ENCODE measurements around the gene C1orf159.

DNA sequence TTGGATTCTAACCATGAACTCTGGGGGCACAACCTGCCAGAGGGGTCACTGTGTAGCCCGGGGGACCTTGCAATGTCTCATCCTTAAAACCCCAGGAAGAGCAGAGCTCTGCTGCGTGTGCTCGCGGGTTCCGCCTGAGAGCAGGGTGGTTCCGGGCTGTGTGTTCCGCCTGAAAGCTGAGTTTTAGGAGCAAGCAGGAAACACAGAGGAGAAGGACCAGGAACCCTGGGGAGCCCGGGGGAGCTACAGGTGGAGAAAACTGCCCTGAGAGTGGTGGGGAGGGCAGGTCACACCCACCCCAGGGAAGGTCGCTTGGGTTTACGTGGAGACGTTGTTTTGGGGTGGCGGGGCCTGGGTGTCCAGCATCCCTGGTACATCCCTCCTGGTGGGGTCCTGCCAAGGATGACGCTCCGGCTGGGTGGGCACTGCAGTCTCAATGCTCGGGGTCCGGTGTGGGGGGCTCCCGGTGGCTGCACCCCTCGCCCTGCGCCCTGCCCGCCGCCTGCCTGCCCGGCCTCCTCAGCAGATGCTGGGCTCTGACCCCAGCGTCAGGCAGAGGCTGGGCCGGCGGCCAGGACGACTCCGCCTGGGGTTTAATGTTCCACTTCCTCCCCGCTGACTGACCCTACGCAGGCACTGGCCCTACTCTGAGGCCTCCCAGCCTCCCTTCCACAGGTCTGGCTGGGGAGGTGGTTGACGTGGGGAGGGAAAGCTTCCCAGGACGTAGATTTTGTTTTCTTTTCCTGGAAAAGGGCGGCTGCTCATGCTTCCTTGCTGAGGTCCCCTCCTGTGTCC lies 17.3 kb upstream of the C1orf159 start:
- TF ChIP-seq, protein P1, sequence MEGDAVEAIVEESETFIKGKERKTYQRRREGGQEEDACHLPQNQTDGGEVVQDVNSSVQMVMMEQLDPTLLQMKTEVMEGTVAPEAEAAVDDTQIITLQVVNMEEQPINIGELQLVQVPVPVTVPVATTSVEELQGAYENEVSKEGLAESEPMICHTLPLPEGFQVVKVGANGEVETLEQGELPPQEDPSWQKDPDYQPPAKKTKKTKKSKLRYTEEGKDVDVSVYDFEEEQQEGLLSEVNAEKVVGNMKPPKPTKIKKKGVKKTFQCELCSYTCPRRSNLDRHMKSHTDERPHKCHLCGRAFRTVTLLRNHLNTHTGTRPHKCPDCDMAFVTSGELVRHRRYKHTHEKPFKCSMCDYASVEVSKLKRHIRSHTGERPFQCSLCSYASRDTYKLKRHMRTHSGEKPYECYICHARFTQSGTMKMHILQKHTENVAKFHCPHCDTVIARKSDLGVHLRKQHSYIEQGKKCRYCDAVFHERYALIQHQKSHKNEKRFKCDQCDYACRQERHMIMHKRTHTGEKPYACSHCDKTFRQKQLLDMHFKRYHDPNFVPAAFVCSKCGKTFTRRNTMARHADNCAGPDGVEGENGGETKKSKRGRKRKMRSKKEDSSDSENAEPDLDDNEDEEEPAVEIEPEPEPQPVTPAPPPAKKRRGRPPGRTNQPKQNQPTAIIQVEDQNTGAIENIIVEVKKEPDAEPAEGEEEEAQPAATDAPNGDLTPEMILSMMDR (tag by site-specific recombination; IDR thresholded peaks at IDR 0.05) = no peak
- TF ChIP-seq, protein P2, sequence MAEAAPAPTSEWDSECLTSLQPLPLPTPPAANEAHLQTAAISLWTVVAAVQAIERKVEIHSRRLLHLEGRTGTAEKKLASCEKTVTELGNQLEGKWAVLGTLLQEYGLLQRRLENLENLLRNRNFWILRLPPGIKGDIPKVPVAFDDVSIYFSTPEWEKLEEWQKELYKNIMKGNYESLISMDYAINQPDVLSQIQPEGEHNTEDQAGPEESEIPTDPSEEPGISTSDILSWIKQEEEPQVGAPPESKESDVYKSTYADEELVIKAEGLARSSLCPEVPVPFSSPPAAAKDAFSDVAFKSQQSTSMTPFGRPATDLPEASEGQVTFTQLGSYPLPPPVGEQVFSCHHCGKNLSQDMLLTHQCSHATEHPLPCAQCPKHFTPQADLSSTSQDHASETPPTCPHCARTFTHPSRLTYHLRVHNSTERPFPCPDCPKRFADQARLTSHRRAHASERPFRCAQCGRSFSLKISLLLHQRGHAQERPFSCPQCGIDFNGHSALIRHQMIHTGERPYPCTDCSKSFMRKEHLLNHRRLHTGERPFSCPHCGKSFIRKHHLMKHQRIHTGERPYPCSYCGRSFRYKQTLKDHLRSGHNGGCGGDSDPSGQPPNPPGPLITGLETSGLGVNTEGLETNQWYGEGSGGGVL (tag by site-specific recombination; IDR thresholded peaks at IDR 0.05) = no peak
- TF ChIP-seq, protein P3, sequence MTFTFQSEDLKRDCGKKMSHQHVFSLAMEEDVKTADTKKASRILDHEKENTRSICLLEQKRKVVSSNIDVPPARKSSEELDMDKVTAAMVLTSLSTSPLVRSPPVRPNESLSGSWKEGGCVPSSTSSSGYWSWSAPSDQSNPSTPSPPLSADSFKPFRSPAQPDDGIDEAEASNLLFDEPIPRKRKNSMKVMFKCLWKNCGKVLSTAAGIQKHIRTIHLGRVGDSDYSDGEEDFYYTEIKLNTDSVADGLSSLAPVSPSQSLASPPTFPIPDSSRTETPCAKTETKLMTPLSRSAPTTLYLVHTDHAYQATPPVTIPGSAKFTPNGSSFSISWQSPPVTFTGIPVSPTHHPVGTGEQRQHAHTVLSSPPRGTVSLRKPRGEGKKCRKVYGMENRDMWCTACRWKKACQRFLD (tag by site-specific recombination; IDR thresholded peaks at IDR 0.05) = no peak
- TF ChIP-seq ZBTB21 (tag by site-specific recombination; IDR thresholded peaks at IDR 0.05) (no peak), GLIS1 (tag by site-specific recombination; IDR thresholded peaks at IDR 0.05) (no peak), ZNF830 (tag by site-specific recombination; IDR thresholded peaks at IDR 0.05; ENCODE audit: low read depth) (no peak), BCL11A (tag by site-specific recombination; IDR thresholded peaks at IDR 0.05; ENCODE audit: low read depth) (no peak), SP2 (tag by site-specific recombination; IDR thresholded peaks at IDR 0.05) (no peak), MYNN (tag by site-specific recombination; IDR thresholded peaks at IDR 0.05; ENCODE audit: borderline replicate concordance) (no peak), ZNF335 (tag by site-specific recombination; conservative IDR thresholded peaks at IDR 0.05) (no peak)
